HCT116 (cell line): ENCODE measurements around the gene PRDM11. TPM values are rescaled to one million over a fixed set of nuclear protein-coding genes. Genes with fewer than 3 reads are reported as not detected.

Experiments used
- ATAC-seq: fragments of 200-7000 bp; cut with Tn5 transposase; 2 replicates; pipeline ENCODE4 v1.9.1; 2020; ENCODE audit warnings: mild to moderate bottlenecking, moderate library complexity
- BruUV-seq: library from RNA; stranded (reverse); fragments of 400-500 nt; replicated peaks from 2 replicates; lab custom pipeline; 2021; lab: Mats Ljungman, UMichigan
- CTCF ChIA-PET: fragments of 300-600 bp; sonication (Branson Sonifier 250); formaldehyde crosslinking; loops from one replicate; lab custom pipeline; 2021; ENCODE audit warnings: antibody characterized with exemption; lab: Charles Lee
- POLR2A ChIA-PET: fragments of 300-600, 350-600 bp; sonication (Branson Sonifier 250); formaldehyde crosslinking; loops from one replicate; lab custom pipeline; 2021; ENCODE audit warnings: antibody characterized with exemption; lab: Charles Lee
- RAD21 ChIA-PET, 2 experiments: fragments of 300-600 bp; sonication (Branson Sonifier 250); formaldehyde crosslinking; loops; one replicate each; lab custom pipeline; 2023; ENCODE audit warnings: low total read pairs in 2 of 2; ENCODE audit not compliant: uncharacterized antibody in 2 of 2, unreplicated experiment in 2 of 2, low non-redundant PET in 1 of 2; lab: Charles Lee
- DNase-seq: peaks from one replicate; pipeline ENCODE4 v3.0.0-alpha.2; 2010; ENCODE audit warnings: low read depth, low spot score
- H2AFZ ChIP-seq: fragments of 200-600 bp; shearing (Covaris generic), sonication (generic); 2 replicates; pipeline ENCODE4 v1.6.1; 2017; ENCODE audit warnings: low read depth, mixed run types, mixed read lengths, antibody characterized with exemption, low read length; ENCODE audit not compliant: poor library complexity, severe bottlenecking
- H3K27ac ChIP-seq: 2 replicates; pipeline ENCODE4 v1.5.1; 2012; ENCODE audit warnings: low read depth, low read length
- H3K27me3 ChIP-seq: fragments of 200-600 bp; sonication (generic); 2 replicates; pipeline ENCODE4 v1.6.1; 2016; ENCODE audit warnings: mixed run types, low read length, mixed read lengths; ENCODE audit not compliant: insufficient read depth
- H3K36me3 ChIP-seq, 2 experiments: fragments of 200-500 bp in 1 of 2; fragments of 200-600 bp in 1 of 2; sonication (Bioruptor generic) in 1 of 2; sonication (generic) in 1 of 2; 2 replicates each; pipeline versions ENCODE4 v1.5.1 to v1.6.1; 2014 to 2016; ENCODE audit warnings: low read length in 2 of 2, inconsistent platforms in 1 of 2, mixed read lengths in 1 of 2, mixed run types in 1 of 2; ENCODE audit not compliant: insufficient read depth in 2 of 2, control insufficient read depth in 1 of 2
- H3K4me1 ChIP-seq, 2 experiments: fragments of 200-600 bp in 1 of 2; sonication (generic) in 1 of 2; 2 replicates each; pipeline versions ENCODE4 v1.5.1 to v1.6.1; 2012 to 2017; ENCODE audit warnings: low read length in 2 of 2, inconsistent platforms in 1 of 2, mild to moderate bottlenecking in 1 of 2, mixed read lengths in 1 of 2, mixed run types in 1 of 2, moderate library complexity in 1 of 2; ENCODE audit not compliant: insufficient read depth in 2 of 2, control insufficient read depth in 1 of 2
- H3K4me2 ChIP-seq: fragments of 200-600 bp; sonication (generic); 2 replicates; pipeline ENCODE4 v1.6.1; 2017; ENCODE audit warnings: mixed run types, low read length, mixed read lengths
- H3K4me3 ChIP-seq, 2 experiments: fragments of 200-600 bp in 1 of 2; sonication (generic) in 1 of 2; replicated peaks in 1 of 2; 2 replicates each; pipeline ENCODE4 v1.5.1; 2011 to 2016; ENCODE audit warnings: low read length in 2 of 2, control low read depth in 1 of 2, low read depth in 1 of 2, mild to moderate bottlenecking in 1 of 2, mixed read lengths in 1 of 2, mixed run types in 1 of 2
- H3K79me2 ChIP-seq: fragments of 200-600 bp; sonication (generic); 2 replicates; pipeline ENCODE4 v1.6.1; 2017; ENCODE audit warnings: mild to moderate bottlenecking, mixed run types, low read length, moderate library complexity, mixed read lengths; ENCODE audit not compliant: insufficient read depth
- H3K9ac ChIP-seq: fragments of 200-600 bp; sonication (generic); 2 replicates; pipeline ENCODE4 v1.6.1; 2016; ENCODE audit warnings: low read length, mixed read lengths
- H3K9me2 ChIP-seq: fragments of 200-600 bp; sonication (generic), shearing (Covaris generic); 2 replicates; pipeline ENCODE4 v1.6.1; 2017; ENCODE audit warnings: mixed run types, mild to moderate bottlenecking, moderate library complexity; ENCODE audit not compliant: insufficient read depth
- H3K9me3 ChIP-seq, 2 experiments: fragments of 200-500 bp in 1 of 2; fragments of 200-600 bp in 1 of 2; sonication (Bioruptor generic) in 1 of 2; sonication (generic) in 1 of 2; 2 replicates each; pipeline ENCODE4 v1.6.1; 2014 to 2017; ENCODE audit warnings: low read length in 2 of 2, mixed read lengths in 2 of 2, inconsistent platforms in 1 of 2, low read depth in 1 of 2, mild to moderate bottlenecking in 1 of 2, mixed run types in 1 of 2, moderate library complexity in 1 of 2; ENCODE audit not compliant: control insufficient read depth in 1 of 2, insufficient read depth in 1 of 2
- H4K20me1 ChIP-seq: fragments of 200-600 bp; sonication (generic), shearing (Covaris generic); 2 replicates; pipeline ENCODE4 v1.6.1; 2017; ENCODE audit warnings: mixed run types, mild to moderate bottlenecking, moderate library complexity; ENCODE audit not compliant: insufficient read depth
- ATF3 ChIP-seq: IDR thresholded peaks from 2 replicates; pipeline ENCODE4 v1.6.1; 2012
- CBX3 ChIP-seq: IDR thresholded peaks from 2 replicates; pipeline ENCODE4 v1.6.1; 2012; ENCODE audit warnings: low read depth
- CEBPB ChIP-seq: IDR thresholded peaks from 2 replicates; pipeline ENCODE4 v1.6.1; 2012; ENCODE audit warnings: low read depth
- EGR1 ChIP-seq: IDR thresholded peaks from 2 replicates; pipeline ENCODE4 v1.6.1; 2012; ENCODE audit warnings: low read depth
- ELF1 ChIP-seq: IDR thresholded peaks from 2 replicates; pipeline ENCODE4 v1.6.1; 2012; ENCODE audit warnings: low read depth, borderline replicate concordance
- EZH2 ChIP-seq: fragments of 200-600 bp; sonication (generic); IDR thresholded peaks from 2 replicates; pipeline ENCODE4 v1.6.1; 2017; ENCODE audit warnings: antibody characterized with exemption, mixed run types
- EZH2phosphoT487 ChIP-seq: fragments of 200-600 bp; IDR thresholded peaks from 2 replicates; pipeline ENCODE4 v1.6.1; 2018; ENCODE audit warnings: antibody characterized with exemption, borderline replicate concordance
- FOSL1 ChIP-seq: IDR thresholded peaks from 2 replicates; pipeline ENCODE4 v1.6.1; 2012; ENCODE audit warnings: low read depth
- JUND ChIP-seq: IDR thresholded peaks from 2 replicates; pipeline ENCODE4 v1.6.1; 2012
- MAX ChIP-seq: IDR thresholded peaks from 2 replicates; pipeline ENCODE4 v1.6.1; 2012
- POLR2A ChIP-seq: IDR thresholded peaks from 2 replicates; pipeline ENCODE4 v1.7.0; 2011; ENCODE audit warnings: borderline replicate concordance; ENCODE audit not compliant: insufficient read depth, insufficient read length; ENCODE audit errors: extremely low read depth
- POLR2AphosphoS5 ChIP-seq: IDR thresholded peaks from 2 replicates; pipeline ENCODE4 v1.6.1; 2011; ENCODE audit warnings: mild to moderate bottlenecking, low read depth, low read length, moderate library complexity
- RAD21 ChIP-seq: IDR thresholded peaks from 2 replicates; pipeline ENCODE4 v1.6.1; 2012; ENCODE audit warnings: low read depth, mild to moderate bottlenecking
- SIN3A ChIP-seq: IDR thresholded peaks from 2 replicates; pipeline ENCODE4 v1.6.1; 2012; ENCODE audit warnings: low read depth
- SP1 ChIP-seq: IDR thresholded peaks from 2 replicates; pipeline ENCODE4 v1.6.1; 2012; ENCODE audit warnings: low read depth
- SRF ChIP-seq: IDR thresholded peaks from 2 replicates; pipeline ENCODE4 v1.6.1; 2012; ENCODE audit warnings: low read depth
- TCF7L2 ChIP-seq: IDR thresholded peaks from 2 replicates; pipeline ENCODE4 v1.7.0; 2011; ENCODE audit warnings: borderline replicate concordance, inconsistent platforms; ENCODE audit not compliant: insufficient read depth, insufficient read length; ENCODE audit errors: extremely low read depth
- YY1 ChIP-seq: IDR thresholded peaks from 2 replicates; pipeline ENCODE4 v1.6.1; 2011; ENCODE audit warnings: low read length, low read depth, moderate library complexity, mild to moderate bottlenecking; ENCODE audit not compliant: insufficient replicate concordance; ENCODE audit errors: extremely low read depth
- ZFX ChIP-seq: fragments of 450-650 bp; IDR thresholded peaks from 2 replicates; pipeline ENCODE4 v1.6.1; 2017
- ZNF274 ChIP-seq: fragments of 200-500 bp; sonication (Bioruptor generic); IDR thresholded peaks from 2 replicates; pipeline ENCODE4 v1.6.1; 2014; ENCODE audit warnings: mild to moderate bottlenecking, low read depth, low read length, inconsistent platforms
- intact Hi-C: fragments of 100-400 bp; cut with micrococcal nuclease; formaldehyde crosslinking; loops from 2 replicates; pipeline ENCODE4 v1.10.0; 2022
- total RNA-seq: library from RNA; stranded (reverse); gene quantifications from one replicate; pipeline ENCODE4 v1.2.1, GENCODE V29; 2021; ENCODE audit not compliant: unreplicated experiment
- TF ChIP-seq, protein P1 (sequence below), 3 experiments: fragments of 200-600 bp in 1 of 3; sonication (generic) in 1 of 3; IDR thresholded peaks in 2 of 3; conservative IDR thresholded peaks in 1 of 3; 2 replicates each; pipeline ENCODE4 v1.5.1; 2012 to 2017; ENCODE audit warnings: low read depth in 2 of 3, low read length in 2 of 3, antibody characterized with exemption in 1 of 3, borderline replicate concordance in 1 of 3, control low read depth in 1 of 3, mild to moderate bottlenecking in 1 of 3, mixed read lengths in 1 of 3, mixed run types in 1 of 3, moderate library complexity in 1 of 3; ENCODE audit not compliant: insufficient read depth in 1 of 3
- TF ChIP-seq, protein P2 (sequence below): IDR thresholded peaks from 2 replicates; pipeline ENCODE4 v1.6.1; 2011; ENCODE audit warnings: mild to moderate bottlenecking, low read length, moderate library complexity; ENCODE audit not compliant: insufficient replicate concordance; ENCODE audit errors: extremely low read depth

PRDM11 gene
- total RNA-seq, 1 experiment from 2014 or later = 9.3 TPM

DNA sequence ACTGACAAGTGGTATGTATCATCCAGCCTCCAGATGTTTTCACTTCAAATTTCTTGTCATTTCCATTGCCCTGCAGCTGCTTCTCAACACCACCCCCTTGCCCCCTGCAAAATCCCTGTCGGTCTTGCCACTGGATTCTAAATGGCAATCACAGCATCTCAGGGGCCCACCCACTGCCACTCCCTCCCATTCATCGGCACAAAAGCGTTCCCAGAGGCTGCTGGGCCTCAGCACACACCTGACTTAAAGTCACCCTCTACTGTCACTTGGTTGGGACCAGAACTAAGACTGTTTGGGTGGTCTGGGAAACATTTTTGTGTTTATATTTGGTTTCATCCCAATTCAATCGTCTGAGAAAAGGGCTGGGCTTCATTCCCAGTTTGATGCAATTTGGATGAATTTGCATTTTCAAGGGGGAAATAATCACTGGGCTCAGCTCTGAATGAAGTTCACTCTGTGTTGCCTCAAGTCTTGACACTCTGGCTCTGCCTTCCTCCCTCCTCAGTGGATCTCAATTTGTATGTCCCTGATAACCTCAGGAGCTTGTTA lies 112.6 kb downstream of the PRDM11 start (continued):
- TF ChIP-seq RAD21 = no peak
- TF ChIP-seq, all 23 proteins: peak for 0

- ChIA-PET CTCF (no interaction called here), RAD21 (no interaction called here), POLR2A (no interaction called here)
- intact Hi-C loops = loop anchor here (10.0 kb wide), 1 partner anchor 75 kb away; no protein-coding TSS in a partner anchor
- Histone ChIP-seq H3K36me3 (no peaks in the 10 kb centered on the region), H3K4me1 (peaks cover 16 to 45% of the 10 kb centered on the region in 2 experiments), H3K79me2 (no peaks in the 10 kb centered on the region), H4K20me1 (no peaks in the 10 kb centered on the region), H2AFZ (peak overlapping the region; percentile 2), H3K4me2 (peak overlapping the region; percentile 69), H3K27me3 (no peaks in the 10 kb centered on the region), H3K27ac (no peak overlapping the region), H3K9me2 (no peaks in the 10 kb centered on the region), H3K9ac (no peak overlapping the region), H3K4me3 (peak overlapping the region in 1 of 2 experiments; percentile 24; a peak in 2 of 4 replicates), H3K9me3 (no peaks in the 10 kb centered on the region)
- peak; percentile 96 for ATAC-seq
- no TSS peak for BruUV-seq
- DNase-seq = peak; percentile 61
- TF ChIP-seq ATF3 = no peak
- peak; percentile 78 for TF ChIP-seq JUND
- no peak for TF ChIP-seq RAD21
- no peak for TF ChIP-seq POLR2A
- peak; percentile 87 for TF ChIP-seq FOSL1
- no peak; the same call in 1 of the 2 replicates for TF ChIP-seq SRF
- no peak for TF ChIP-seq ZNF274
- TF ChIP-seq CBX3 = no peak
- TF ChIP-seq TCF7L2 = peak; percentile 87
- TF ChIP-seq, protein P1, sequence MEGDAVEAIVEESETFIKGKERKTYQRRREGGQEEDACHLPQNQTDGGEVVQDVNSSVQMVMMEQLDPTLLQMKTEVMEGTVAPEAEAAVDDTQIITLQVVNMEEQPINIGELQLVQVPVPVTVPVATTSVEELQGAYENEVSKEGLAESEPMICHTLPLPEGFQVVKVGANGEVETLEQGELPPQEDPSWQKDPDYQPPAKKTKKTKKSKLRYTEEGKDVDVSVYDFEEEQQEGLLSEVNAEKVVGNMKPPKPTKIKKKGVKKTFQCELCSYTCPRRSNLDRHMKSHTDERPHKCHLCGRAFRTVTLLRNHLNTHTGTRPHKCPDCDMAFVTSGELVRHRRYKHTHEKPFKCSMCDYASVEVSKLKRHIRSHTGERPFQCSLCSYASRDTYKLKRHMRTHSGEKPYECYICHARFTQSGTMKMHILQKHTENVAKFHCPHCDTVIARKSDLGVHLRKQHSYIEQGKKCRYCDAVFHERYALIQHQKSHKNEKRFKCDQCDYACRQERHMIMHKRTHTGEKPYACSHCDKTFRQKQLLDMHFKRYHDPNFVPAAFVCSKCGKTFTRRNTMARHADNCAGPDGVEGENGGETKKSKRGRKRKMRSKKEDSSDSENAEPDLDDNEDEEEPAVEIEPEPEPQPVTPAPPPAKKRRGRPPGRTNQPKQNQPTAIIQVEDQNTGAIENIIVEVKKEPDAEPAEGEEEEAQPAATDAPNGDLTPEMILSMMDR (IDR thresholded peaks at IDR 0.05 in 2 of 3, conservative IDR thresholded peaks at IDR 0.05 in 1 of 3; ENCODE audit: borderline replicate concordance in 1 of 3, insufficient read depth in 1 of 3, low read depth in 2 of 3, low read length in 2 of 3) = no peak
- no peak for TF ChIP-seq EZH2
- TF ChIP-seq MAX = no peak
- TF ChIP-seq POLR2AphosphoS5 = no peak
- peak; percentile 71 for TF ChIP-seq SP1
- no peak for TF ChIP-seq EZH2phosphoT487
- no peak for TF ChIP-seq ZFX
- no peak for TF ChIP-seq EGR1
- no peak for TF ChIP-seq SIN3A
- TF ChIP-seq, protein P2, sequence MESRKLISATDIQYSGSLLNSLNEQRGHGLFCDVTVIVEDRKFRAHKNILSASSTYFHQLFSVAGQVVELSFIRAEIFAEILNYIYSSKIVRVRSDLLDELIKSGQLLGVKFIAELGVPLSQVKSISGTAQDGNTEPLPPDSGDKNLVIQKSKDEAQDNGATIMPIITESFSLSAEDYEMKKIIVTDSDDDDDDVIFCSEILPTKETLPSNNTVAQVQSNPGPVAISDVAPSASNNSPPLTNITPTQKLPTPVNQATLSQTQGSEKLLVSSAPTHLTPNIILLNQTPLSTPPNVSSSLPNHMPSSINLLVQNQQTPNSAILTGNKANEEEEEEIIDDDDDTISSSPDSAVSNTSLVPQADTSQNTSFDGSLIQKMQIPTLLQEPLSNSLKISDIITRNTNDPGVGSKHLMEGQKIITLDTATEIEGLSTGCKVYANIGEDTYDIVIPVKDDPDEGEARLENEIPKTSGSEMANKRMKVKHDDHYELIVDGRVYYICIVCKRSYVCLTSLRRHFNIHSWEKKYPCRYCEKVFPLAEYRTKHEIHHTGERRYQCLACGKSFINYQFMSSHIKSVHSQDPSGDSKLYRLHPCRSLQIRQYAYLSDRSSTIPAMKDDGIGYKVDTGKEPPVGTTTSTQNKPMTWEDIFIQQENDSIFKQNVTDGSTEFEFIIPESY = no peak
- TF ChIP-seq ELF1 = no peak
- TF ChIP-seq YY1 = peak; percentile 10
- TF ChIP-seq CEBPB = no peak
Measured at GRCh38 chr11:45259592-45259991, 113.2 kb downstream of the PRDM11 start.
